ENCODE results near the gene ZYX.
"Not testable (repeated sequence)": the region's sequence is repeated elsewhere in the genome, so short reads cannot be mapped to it uniquely, and the experiment has no call there.

The ZYX gene

GRCh38 chr7:143417734-143418383, 36.7 kb downstream of the ZYX start:
- Histone ChIP-seq H3K36me3 (ENCODE audit: control insufficient read depth in 1 of 2, insufficient read depth in 2 of 2, low read length in 2 of 2) (no peaks in the 10 kb centered on the region), H3K27ac (ENCODE audit: low read depth, low read length) (no peak overlapping the region), H3K9ac (ENCODE audit: low read depth in 1 of 2, low read length in 2 of 2) (no peak overlapping the region), H3K4me1 (ENCODE audit: control insufficient read depth in 1 of 2, insufficient read depth in 2 of 2, low read length in 2 of 2) (peaks cover 8 to 17% of the 10 kb centered on the region in 2 donors), H3K27me3 (ENCODE audit: control insufficient read depth in 1 of 2, insufficient read depth in 2 of 2, low read length in 2 of 2) (no peaks in the 10 kb centered on the region), H3K9me3 (ENCODE audit: control insufficient read depth in 1 of 2, low read length in 2 of 2) (peaks cover 0 to 2% of the 10 kb centered on the region in 2 donors), H3K4me3 (ENCODE audit: low read depth in 1 of 2, low read length in 2 of 2) (no peak overlapping the region)

- Histone ChIP-seq H3K4me1 (ENCODE audit: control insufficient read depth in 1 of 2, insufficient read depth in 2 of 2, low read length in 2 of 2) (peaks cover 0 to 9% of the 10 kb centered on the region in 2 donors), H3K9me3 (ENCODE audit: control insufficient read depth in 1 of 2, low read length in 2 of 2) (peaks cover 0 to 2% of the 10 kb centered on the region in 2 donors), H3K9ac (ENCODE audit: low read depth in 1 of 2, low read length in 2 of 2) (no peak overlapping the region), H3K27ac (ENCODE audit: low read depth, low read length) (no peak overlapping the region), H3K27me3 (ENCODE audit: control insufficient read depth in 1 of 2, insufficient read depth in 2 of 2, low read length in 2 of 2) (no peaks in the 10 kb centered on the region), H3K36me3 (ENCODE audit: control insufficient read depth in 1 of 2, insufficient read depth in 2 of 2, low read length in 2 of 2) (no peaks in the 10 kb centered on the region), H3K4me3 (ENCODE audit: low read depth in 1 of 2, low read length in 2 of 2) (no peak overlapping the region)
Measured at GRCh38 chr7:143418681-143419458, 37.7 kb downstream of the ZYX start.

- Histone ChIP-seq H3K9ac (ENCODE audit: low read depth in 1 of 2, low read length in 2 of 2) (no peak overlapping the region), H3K4me1 (ENCODE audit: control insufficient read depth in 1 of 2, insufficient read depth in 2 of 2, low read length in 2 of 2) (peaks cover 0 to 9% of the 10 kb centered on the region in 2 donors)
Measured at GRCh38 chr7:143419880-143420279, 38.7 kb downstream of the ZYX start.

GRCh38 chr7:143420624-143421023, 39.5 kb downstream of the ZYX start:
- not testable (repeated sequence) for H3K27ac ChIP-seq (ENCODE audit: low read depth, low read length); H3K27me3 ChIP-seq (ENCODE audit: control insufficient read depth in 1 of 2, insufficient read depth in 2 of 2, low read length in 2 of 2); H3K36me3 ChIP-seq (ENCODE audit: control insufficient read depth in 1 of 2, insufficient read depth in 2 of 2, low read length in 2 of 2); H3K4me3 ChIP-seq (ENCODE audit: low read depth in 1 of 2, low read length in 2 of 2); H3K9ac ChIP-seq (ENCODE audit: low read depth in 1 of 2, low read length in 2 of 2); H3K9me3 ChIP-seq (ENCODE audit: control insufficient read depth in 1 of 2, low read length in 2 of 2); H3K4me1 ChIP-seq (ENCODE audit: control insufficient read depth in 1 of 2, insufficient read depth in 2 of 2, low read length in 2 of 2)

More at GRCh38 chr7:143419880-143420279, 38.7 kb downstream of the ZYX start:
- Histone ChIP-seq H3K9me3 (ENCODE audit: control insufficient read depth in 1 of 2, low read length in 2 of 2) (peaks cover 0 to 2% of the 10 kb centered on the region in 2 donors), H3K27ac (ENCODE audit: low read depth, low read length) (no peak overlapping the region), H3K27me3 (ENCODE audit: control insufficient read depth in 1 of 2, insufficient read depth in 2 of 2, low read length in 2 of 2) (no peaks in the 10 kb centered on the region), H3K36me3 (ENCODE audit: control insufficient read depth in 1 of 2, insufficient read depth in 2 of 2, low read length in 2 of 2) (no peaks in the 10 kb centered on the region), H3K4me3 (ENCODE audit: low read depth in 1 of 2, low read length in 2 of 2) (no peak overlapping the region)

- Histone ChIP-seq H3K27ac (ENCODE audit: low read depth, low read length) (no peak overlapping the region), H3K4me3 (ENCODE audit: low read depth in 1 of 2, low read length in 2 of 2) (no peak overlapping the region), H3K4me1 (ENCODE audit: control insufficient read depth in 1 of 2, insufficient read depth in 2 of 2, low read length in 2 of 2) (peaks cover 0 to 5% of the 10 kb centered on the region in 2 donors), H3K9ac (ENCODE audit: low read depth in 1 of 2, low read length in 2 of 2) (no peak overlapping the region), H3K9me3 (ENCODE audit: control insufficient read depth in 1 of 2, low read length in 2 of 2) (peaks cover 0 to 2% of the 10 kb centered on the region in 2 donors), H3K36me3 (ENCODE audit: control insufficient read depth in 1 of 2, insufficient read depth in 2 of 2, low read length in 2 of 2) (no peaks in the 10 kb centered on the region), H3K27me3 (ENCODE audit: control insufficient read depth in 1 of 2, insufficient read depth in 2 of 2, low read length in 2 of 2) (no peaks in the 10 kb centered on the region)
Measured at GRCh38 chr7:143422033-143422432, 40.9 kb downstream of the ZYX start.

GRCh38 chr7:143424476-143424875, 43.3 kb downstream of the ZYX start:
- not testable (repeated sequence) for H3K27ac ChIP-seq (ENCODE audit: low read depth, low read length); H3K4me3 ChIP-seq (ENCODE audit: low read depth in 1 of 2, low read length in 2 of 2); H3K27me3 ChIP-seq (ENCODE audit: control insufficient read depth in 1 of 2, insufficient read depth in 2 of 2, low read length in 2 of 2); H3K9ac ChIP-seq (ENCODE audit: low read depth in 1 of 2, low read length in 2 of 2); H3K9me3 ChIP-seq (ENCODE audit: control insufficient read depth in 1 of 2, low read length in 2 of 2); H3K36me3 ChIP-seq (ENCODE audit: control insufficient read depth in 1 of 2, insufficient read depth in 2 of 2, low read length in 2 of 2); H3K4me1 ChIP-seq (ENCODE audit: control insufficient read depth in 1 of 2, insufficient read depth in 2 of 2, low read length in 2 of 2)

- no peaks in the 10 kb centered on the region for H3K4me1 ChIP-seq (ENCODE audit: control insufficient read depth in 1 of 2, insufficient read depth in 2 of 2, low read length in 2 of 2)
- H3K36me3 ChIP-seq (ENCODE audit: control insufficient read depth in 1 of 2, insufficient read depth in 2 of 2, low read length in 2 of 2): no peaks in the 10 kb centered on the region
- H3K9me3 ChIP-seq (ENCODE audit: control insufficient read depth in 1 of 2, low read length in 2 of 2): no peaks in the 10 kb centered on the region
- no peak overlapping the region for H3K9ac ChIP-seq (ENCODE audit: low read depth in 1 of 2, low read length in 2 of 2)
- no peaks in the 10 kb centered on the region for H3K27me3 ChIP-seq (ENCODE audit: control insufficient read depth in 1 of 2, insufficient read depth in 2 of 2, low read length in 2 of 2)
- no peak overlapping the region for H3K4me3 ChIP-seq (ENCODE audit: low read depth in 1 of 2, low read length in 2 of 2)
- H3K27ac ChIP-seq (ENCODE audit: low read depth, low read length): no peak overlapping the region
Measured at GRCh38 chr7:143426479-143427142, 45.5 kb downstream of the ZYX start.

GRCh38 chr7:143429770-143430698, 48.9 kb downstream of the ZYX start:
- H3K27ac ChIP-seq (ENCODE audit: low read depth, low read length): no peak overlapping the region
- H3K4me3 ChIP-seq (ENCODE audit: low read depth in 1 of 2, low read length in 2 of 2): no peak overlapping the region
- H3K4me1 ChIP-seq (ENCODE audit: control insufficient read depth in 1 of 2, insufficient read depth in 2 of 2, low read length in 2 of 2): no peaks in the 10 kb centered on the region
- no peaks in the 10 kb centered on the region for H3K27me3 ChIP-seq (ENCODE audit: control insufficient read depth in 1 of 2, insufficient read depth in 2 of 2, low read length in 2 of 2)
- no peaks in the 10 kb centered on the region for H3K36me3 ChIP-seq (ENCODE audit: control insufficient read depth in 1 of 2, insufficient read depth in 2 of 2, low read length in 2 of 2)
- H3K9ac ChIP-seq (ENCODE audit: low read depth in 1 of 2, low read length in 2 of 2): no peak overlapping the region
- no peaks in the 10 kb centered on the region for H3K9me3 ChIP-seq (ENCODE audit: control insufficient read depth in 1 of 2, low read length in 2 of 2)

GRCh38 chr7:143431109-143431508, 50.0 kb downstream of the ZYX start:
- H3K9me3 ChIP-seq (ENCODE audit: control insufficient read depth in 1 of 2, low read length in 2 of 2): no peaks in the 10 kb centered on the region
- no peak overlapping the region for H3K9ac ChIP-seq (ENCODE audit: low read depth in 1 of 2, low read length in 2 of 2)
- no peak overlapping the region for H3K27ac ChIP-seq (ENCODE audit: low read depth, low read length)
- no peak overlapping the region for H3K4me3 ChIP-seq (ENCODE audit: low read depth in 1 of 2, low read length in 2 of 2)
- H3K4me1 ChIP-seq (ENCODE audit: control insufficient read depth in 1 of 2, insufficient read depth in 2 of 2, low read length in 2 of 2): no peaks in the 10 kb centered on the region
- H3K27me3 ChIP-seq (ENCODE audit: control insufficient read depth in 1 of 2, insufficient read depth in 2 of 2, low read length in 2 of 2): no peaks in the 10 kb centered on the region
- no peaks in the 10 kb centered on the region for H3K36me3 ChIP-seq (ENCODE audit: control insufficient read depth in 1 of 2, insufficient read depth in 2 of 2, low read length in 2 of 2)
